ENCODE measurements around the gene ANO1.

- TF ChIP-seq CTCF (IDR thresholded peaks at IDR 0.05; ENCODE audit: low read depth, low read length, poor library complexity, severe bottlenecking): no peak
- no peak for TF ChIP-seq EZH2phosphoT487 (IDR thresholded peaks at IDR 0.05; ENCODE audit: borderline replicate concordance, low read length)
Measured at GRCh38 chr11:70078781-70079616, 882 bp downstream of the ANO1 start.
